Raji (cell line): ENCODE measurements around the gene GAPT.

Source experiments
- POLR2A ChIP-seq: IDR thresholded peaks from 2 replicates; pipeline ENCODE4 v1.6.1; 2011; ENCODE audit warnings: low read depth, low read length, control low read depth; ENCODE audit not compliant: insufficient read depth

The GAPT gene

DNA sequence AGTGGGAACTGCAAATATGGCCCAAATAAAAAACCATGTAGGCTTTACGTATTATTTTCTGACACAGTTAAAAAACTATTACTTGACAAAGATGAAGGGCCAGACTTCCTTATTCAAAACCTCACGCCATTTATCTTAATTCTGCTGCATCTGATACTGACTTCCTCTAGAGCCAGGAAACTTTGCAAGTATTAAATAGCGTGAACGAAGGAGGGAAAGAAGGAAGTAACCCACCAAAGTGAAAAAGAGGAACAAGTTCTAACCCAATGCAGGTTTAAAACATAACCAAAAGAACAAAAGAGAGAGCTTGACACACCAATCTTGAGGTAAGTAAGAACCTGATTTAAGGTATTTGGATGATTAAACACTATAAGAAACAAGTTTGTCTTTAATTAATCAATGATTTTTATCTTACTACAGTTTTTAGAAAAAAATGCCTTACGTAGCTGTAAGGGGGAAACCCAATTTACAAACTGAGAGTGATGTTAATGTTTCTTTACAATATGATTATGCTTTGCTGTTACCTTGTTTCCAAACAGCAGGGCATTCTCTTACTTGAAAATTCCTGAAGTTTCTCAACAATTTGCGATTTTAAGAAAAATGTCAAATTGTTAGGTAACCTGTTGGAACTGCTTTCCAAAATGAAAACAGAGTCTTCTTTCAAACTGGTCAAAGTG, at the start of gene GAPT:
Gene GAPT, plus strand, starts transcription at position 220 of the 677 bp plus-strand sequence. CDS start 3,102 bp downstream, outside the sequence.
- TF ChIP-seq POLR2A, result no peak

DNA sequence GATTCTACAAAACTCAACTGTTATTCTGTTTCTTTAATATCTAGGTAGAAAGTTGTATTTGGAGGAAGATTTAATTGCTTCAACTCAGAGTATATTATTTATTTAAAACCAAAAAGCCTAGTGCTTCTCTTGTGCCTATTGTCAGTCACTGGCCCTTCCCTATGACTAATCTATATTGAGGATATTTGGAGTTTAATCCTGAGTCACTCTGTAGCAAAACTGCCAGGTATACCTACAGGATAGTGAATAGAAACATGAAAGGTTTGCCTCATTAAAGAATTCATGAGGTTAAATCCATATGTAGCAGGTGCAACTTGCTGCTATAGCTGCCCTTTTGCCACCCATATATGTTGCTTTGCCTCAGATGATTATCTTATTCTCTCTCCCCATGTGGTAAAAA, 46.4 kb upstream of the GAPT start:
- TF ChIP-seq POLR2A, result no peak

DNA sequence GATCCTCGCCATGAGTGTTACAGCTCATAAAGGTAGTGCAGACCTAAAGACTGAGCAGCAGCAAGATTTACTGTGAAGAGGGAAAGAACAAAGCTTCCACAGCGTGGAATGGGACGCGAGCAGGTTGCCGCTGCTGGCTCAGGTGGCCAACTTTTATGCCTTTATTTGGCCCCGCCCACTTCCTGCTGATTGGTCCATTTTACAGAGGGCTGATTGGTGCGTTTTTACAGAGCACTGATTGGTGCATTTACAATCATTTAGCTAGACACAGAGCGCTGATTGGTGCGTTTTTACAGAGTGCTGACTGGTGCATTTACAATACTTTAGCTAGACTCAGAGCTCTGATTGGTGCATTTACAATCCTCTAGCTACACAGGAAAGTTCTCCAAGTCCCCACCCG, 45.2 kb upstream of the GAPT start:
- no peak for TF ChIP-seq POLR2A

DNA sequence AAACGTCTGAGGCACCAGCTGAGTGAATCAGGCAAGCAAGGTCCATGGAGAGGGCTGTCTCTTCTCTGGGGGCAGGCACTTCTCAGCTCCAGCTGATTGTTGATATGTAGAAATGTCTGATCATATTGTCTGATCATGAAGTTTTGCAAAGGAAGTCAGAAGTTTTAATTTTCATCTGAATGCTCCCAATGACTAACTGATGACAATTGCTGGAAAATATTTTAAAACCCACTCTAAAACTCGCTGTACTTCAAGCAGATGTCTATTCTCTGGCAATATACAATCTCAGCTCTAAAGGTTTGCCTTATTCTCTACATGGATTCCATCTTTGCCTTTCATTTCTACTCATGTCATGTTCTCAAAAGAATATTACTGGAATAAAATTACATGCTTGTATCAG, 44.0 kb upstream of the GAPT start:
- no peak for TF ChIP-seq POLR2A

DNA sequence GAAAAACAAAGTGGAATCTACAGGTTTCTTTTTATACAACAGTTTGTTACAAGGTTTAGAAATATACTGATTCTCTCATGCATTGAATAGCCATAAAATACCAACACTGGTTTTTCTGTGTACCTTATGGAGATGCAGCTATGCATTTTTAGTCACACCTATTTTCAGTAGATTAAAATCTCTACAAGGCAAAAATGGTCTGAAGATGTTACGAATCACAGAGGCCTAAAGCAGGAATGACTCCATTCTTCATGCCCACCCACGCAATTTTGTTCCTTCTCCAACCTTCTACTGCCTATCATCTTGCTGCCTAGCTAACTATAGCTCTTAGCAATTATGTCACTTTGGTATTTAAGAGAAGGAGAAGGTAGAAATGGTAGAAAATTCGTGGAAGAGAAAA, 41.2 kb upstream of the GAPT start:
- TF ChIP-seq POLR2A, result no peak

DNA sequence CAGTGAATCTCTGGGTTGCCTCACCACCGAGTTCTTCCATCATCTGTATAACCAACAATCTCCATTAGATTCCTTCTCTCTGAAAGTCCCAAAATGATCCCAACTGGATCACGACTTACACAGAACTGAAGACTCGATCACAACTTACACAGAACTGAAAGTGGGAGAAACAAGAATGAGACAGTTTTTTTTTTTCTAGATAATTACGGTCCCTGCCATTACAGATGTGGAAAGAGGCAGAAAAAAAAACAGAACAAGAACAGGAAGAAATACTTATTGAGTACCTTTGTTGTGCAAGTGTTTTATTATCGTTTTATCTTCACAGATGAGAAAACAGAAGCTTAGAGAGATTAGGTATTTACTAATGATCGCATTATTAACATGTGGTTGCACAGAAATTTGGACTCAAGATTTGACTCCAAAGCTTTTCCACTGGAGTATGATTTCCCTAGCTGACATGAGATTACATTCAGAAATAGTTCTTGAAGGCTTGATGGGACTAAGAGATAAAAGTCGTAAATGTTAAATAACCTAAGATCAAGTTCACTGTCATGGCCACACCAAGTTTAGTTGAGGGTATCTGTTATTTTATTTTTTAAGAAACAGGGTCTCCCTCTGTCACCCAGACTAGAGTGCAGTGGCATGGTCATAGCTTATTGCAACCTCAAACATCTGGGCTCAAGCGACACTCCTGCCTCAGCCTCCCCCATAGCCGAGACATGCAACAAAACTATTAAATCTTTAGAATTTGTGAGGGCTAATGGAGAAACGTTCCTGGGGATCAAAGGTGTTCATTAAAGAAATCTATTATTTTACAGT, 40.2 kb upstream of the GAPT start:
- no peak for TF ChIP-seq POLR2A

DNA sequence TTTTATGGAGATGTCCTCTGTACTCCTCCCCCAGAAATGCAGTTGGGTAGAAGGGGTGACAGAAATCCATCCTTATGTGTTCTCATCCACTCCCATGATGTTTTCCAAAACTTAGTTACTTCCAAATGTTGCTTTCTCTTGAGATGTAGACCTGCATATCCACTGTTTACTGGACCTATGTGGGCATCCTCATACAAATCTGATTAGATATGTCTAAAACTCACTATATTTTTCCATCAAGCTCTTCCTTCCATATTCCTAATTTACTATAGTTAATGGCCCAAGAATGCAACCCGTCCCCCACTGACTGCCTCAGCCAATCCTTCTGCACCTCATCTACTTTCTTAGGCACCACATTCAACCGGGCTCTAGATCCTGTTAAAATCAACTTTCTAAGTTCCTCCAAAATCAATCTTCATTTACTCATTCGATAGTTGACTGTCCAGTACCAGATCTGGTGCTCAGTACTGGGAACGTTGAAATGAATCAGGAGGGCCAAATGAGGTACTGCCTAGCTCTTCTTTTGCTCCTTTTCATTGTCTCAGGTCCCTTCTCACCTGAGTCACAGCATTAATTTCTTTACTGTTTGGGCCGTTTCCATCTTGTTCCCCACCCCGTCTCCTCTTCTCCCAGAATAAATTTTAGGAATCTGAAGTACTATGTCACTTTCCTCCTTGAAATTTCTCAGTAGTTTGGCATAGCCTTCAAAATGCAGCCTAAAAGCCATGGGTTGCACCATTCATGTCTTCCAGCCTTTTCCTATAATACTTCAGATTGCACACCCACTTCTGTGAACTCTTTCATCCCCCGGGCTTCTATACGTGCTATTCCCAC, 39.3 kb upstream of the GAPT start:
- TF ChIP-seq POLR2A, result no peak

DNA sequence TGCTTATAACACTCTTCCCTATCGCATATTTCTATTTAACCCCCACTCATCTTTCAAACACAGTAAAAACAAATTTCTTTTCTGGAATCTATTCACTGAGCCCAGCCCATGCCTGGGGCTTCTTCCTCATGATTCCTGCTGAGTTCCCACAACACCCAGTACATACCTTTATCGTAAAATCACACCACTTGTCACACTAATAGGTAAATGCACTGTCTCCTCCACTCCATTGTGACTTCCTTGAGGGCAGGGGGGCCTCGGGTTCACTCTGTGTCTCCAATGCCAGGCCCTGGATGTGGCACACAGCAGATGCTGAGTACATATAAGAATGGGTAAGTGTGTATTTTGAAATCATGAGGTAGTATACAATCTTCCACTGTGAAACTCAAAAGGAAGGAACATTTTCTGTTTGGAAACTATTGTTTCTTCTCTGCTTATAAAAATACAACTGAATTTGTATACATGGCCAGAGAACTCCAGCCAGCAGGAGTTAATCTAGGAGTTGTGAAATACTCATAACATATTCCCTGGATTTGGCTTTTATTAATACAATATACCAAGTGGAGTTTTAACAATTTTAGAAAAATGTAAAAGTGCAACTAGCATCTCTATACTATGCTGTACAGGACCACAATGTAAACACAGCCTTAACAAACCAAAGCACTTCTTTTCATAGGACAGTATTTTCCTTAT, 38.5 kb upstream of the GAPT start:
- no peak for TF ChIP-seq POLR2A

DNA sequence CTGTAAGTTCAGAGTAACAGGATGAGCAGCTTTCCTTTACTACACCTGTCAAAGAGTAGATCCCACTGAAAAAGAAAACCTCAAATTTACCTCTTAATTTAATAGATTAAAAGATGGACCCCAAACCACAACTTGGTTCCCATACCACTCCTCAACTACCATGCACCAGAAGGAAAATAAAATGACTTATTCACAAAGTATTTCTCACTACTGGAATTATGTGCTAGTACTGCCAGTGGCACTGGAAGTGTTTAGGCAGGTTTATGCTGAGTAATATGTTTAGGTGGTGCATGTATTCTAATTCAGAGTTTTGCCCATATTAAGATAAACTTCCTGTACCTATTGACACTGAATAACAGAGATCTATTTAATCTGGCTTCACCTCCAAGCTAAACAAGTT, 37.9 kb upstream of the GAPT start:
- no peak for TF ChIP-seq POLR2A

DNA sequence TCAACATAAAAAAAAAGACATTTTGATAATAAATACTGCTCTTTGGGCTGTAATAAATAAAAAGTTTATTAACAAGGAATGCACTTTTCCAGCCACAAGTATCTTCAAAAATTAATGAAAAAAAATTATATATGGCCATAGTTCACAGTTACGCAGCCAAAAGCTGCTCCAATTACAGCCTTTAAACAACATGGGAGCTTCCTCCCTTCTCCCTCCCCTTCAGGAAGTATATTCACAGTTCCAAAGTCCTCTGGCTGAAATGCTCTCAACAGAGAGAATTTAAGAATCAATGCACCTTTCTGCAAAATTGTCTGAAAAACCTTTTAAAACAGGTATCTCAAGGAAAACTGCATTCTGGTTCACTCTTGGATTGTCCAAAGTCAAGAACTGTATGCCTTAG, 37.2 kb upstream of the GAPT start:
- TF ChIP-seq POLR2A, result no peak

DNA sequence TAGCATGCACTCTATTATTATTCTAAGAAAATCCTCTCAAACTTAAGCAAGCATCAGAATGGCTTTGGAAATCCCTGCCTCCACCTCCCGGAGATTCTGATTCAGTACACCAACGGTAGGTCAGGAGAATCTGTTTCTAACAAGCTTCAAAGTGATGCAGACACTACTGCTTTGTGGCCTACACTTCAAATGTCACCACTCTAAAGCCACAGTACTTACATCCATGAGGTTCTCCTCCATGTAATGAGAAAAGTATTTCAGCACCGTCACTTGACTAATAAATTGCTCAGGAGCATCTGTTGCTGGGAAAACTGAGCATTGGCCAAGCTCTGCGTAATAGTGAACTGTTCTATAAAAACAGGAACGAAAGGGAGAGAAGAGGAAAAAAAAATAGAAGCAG, 36.2 kb upstream of the GAPT start:
- no peak for TF ChIP-seq POLR2A

DNA sequence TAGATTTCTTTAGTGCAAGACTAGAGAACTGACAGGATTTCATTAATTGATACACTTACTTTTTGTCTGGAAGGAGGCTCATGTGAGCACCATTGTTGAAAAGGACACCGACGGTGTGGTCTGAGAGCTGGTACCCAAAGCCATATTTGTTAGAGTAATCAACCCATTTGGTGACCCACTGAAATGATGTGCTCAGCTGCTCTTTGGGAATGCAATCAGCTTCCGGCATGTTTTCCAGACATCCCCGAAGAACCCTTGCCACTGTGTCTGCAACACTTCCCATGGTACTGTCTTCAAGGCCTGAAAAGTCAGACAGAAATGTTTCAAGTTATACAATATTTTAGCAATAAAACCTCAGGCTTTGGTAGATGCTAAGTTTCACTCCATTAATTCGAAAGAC, 35.8 kb upstream of the GAPT start:
- no peak for TF ChIP-seq POLR2A

DNA sequence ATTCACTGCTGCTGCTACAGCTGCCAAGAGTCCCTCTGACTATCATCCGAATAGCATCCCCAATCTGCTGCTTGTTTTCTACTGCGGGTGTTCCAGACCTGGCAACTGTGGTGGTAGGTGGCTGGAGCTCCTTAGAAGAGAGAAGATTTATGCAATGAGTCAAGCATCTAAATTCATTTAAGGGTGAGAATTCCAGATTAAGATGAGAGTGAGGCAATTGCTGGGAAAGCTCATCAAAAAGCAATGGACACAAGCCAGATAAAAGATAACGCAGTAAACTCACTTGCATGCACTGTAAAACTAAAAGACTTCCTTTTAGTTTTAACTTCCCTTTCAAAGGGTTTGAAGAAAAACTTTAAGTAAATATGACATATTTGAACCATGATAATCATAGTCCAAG, 35.2 kb upstream of the GAPT start:
- TF ChIP-seq POLR2A, result no peak

DNA sequence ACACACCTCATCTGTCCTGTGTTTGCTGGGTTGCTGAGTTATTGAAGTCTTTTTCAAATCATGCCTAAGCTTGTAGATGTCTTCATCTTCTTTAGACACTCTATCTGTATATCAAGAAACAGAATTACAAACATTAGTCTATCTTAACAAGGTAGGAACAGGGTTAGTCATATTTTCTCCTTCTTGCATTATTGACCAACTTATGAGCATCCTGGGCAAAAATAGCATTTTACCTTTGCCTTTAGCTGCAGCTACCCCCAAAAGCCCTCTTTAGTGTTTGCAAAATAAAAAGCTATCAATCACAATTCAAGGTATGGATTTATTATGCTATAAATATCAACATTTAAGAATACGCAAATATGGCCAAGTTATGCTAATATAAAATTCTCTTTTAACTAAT, 34.7 kb upstream of the GAPT start:
- TF ChIP-seq POLR2A, result no peak

DNA sequence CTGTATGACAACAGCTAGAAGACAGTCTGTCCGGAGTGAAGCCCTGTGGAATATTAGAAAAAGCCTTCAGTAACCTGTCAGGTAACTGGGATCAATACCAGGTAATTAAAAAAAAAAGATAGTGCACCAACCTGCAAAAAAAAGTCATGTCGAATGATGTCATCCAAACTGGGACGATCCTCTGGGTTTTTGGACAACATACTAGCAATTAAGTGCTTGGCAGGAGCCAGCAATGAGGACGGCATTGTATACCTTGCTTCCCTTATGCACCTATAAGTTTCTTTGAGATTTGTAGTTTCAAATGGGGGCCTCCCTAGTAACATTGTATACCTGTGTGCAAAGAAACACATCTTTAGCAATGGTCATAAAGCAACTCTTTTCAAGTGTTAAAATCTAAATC, 34.2 kb upstream of the GAPT start:
- TF ChIP-seq POLR2A, result no peak
